Measurements from ENCODE around the gene NR3C2.

The NR3C2 gene

GRCh38 chr4:148170408-148171365, 271.5 kb downstream of the NR3C2 start:
- TF ChIP-seq, protein P1, sequence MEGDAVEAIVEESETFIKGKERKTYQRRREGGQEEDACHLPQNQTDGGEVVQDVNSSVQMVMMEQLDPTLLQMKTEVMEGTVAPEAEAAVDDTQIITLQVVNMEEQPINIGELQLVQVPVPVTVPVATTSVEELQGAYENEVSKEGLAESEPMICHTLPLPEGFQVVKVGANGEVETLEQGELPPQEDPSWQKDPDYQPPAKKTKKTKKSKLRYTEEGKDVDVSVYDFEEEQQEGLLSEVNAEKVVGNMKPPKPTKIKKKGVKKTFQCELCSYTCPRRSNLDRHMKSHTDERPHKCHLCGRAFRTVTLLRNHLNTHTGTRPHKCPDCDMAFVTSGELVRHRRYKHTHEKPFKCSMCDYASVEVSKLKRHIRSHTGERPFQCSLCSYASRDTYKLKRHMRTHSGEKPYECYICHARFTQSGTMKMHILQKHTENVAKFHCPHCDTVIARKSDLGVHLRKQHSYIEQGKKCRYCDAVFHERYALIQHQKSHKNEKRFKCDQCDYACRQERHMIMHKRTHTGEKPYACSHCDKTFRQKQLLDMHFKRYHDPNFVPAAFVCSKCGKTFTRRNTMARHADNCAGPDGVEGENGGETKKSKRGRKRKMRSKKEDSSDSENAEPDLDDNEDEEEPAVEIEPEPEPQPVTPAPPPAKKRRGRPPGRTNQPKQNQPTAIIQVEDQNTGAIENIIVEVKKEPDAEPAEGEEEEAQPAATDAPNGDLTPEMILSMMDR (IDR thresholded peaks at IDR 0.05; ENCODE audit: borderline replicate concordance, extremely low read depth, low read length, poor library complexity, severe bottlenecking), result no peak
- no peak for TF ChIP-seq EZH2 (IDR thresholded peaks at IDR 0.05; ENCODE audit: borderline replicate concordance, low read depth, low read length, severe bottlenecking)
- no peaks in the 10 kb centered on the region for H3K4me1 ChIP-seq (ENCODE audit: insufficient read depth, low read length)
- no peaks in the 10 kb centered on the region for H4K20me1 ChIP-seq (ENCODE audit: insufficient read depth, low read length)
- no peak overlapping the region for H3K9ac ChIP-seq (ENCODE audit: low read depth, low read length)
- H3K36me3 ChIP-seq (ENCODE audit: insufficient read depth, low read length), result no peaks in the 10 kb centered on the region
- H3K4me2 ChIP-seq (ENCODE audit: insufficient read depth, low read length), result no peak overlapping the region
- H3K79me2 ChIP-seq (ENCODE audit: insufficient read depth, low read length), result no peaks in the 10 kb centered on the region
- no peak overlapping the region for H3K4me3 ChIP-seq (ENCODE audit: low read depth in 1 of 2, low read length in 2 of 2)
- no peak overlapping the region for H3K27ac ChIP-seq (ENCODE audit: low read length)
- H3K9me3 ChIP-seq (ENCODE audit: insufficient read depth, low read length, severe bottlenecking), result no peaks in the 10 kb centered on the region
- H2AFZ ChIP-seq (ENCODE audit: low read depth, low read length), result no peak overlapping the region
- no peaks in the 10 kb centered on the region for H3K27me3 ChIP-seq (ENCODE audit: insufficient read depth, low read length, poor library complexity)
- ATAC-seq (ENCODE audit: insufficient read depth, low read depth), result no peak
- no peak for DNase-seq

DNA sequence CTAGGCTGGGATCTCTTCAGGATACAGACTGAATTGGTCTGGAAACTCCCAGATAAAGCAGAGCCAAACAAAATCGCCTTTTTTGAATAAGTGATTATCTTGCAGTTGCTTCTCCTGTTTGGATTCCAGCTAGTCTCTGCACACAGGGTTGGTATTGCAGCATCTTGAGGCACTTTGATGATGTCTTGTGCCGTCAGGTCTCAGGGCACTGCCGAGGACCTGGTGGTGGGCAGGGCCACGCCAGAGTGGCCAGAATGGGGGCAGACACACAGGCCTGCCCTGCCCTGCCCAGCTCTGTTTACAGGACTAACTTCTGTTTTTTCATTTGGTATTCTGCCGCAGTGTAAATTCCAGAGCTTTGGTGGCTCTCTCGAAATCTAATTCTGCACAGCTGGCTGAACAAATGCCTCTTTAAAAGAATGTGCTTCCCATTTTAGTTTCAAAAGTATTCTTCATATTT, 276.1 kb downstream of the NR3C2 start:
- no peak for TF ChIP-seq EZH2 (IDR thresholded peaks at IDR 0.05; ENCODE audit: borderline replicate concordance, low read depth, low read length, severe bottlenecking)
- TF ChIP-seq, protein P1 (IDR thresholded peaks at IDR 0.05; ENCODE audit: borderline replicate concordance, extremely low read depth, low read length, poor library complexity, severe bottlenecking), result no peak
- DNase-seq (no peak), ATAC-seq (ENCODE audit: insufficient read depth, low read depth) (no peak)
- Histone ChIP-seq H3K36me3 (ENCODE audit: insufficient read depth, low read length) (no peaks in the 10 kb centered on the region), H3K4me1 (ENCODE audit: insufficient read depth, low read length) (no peaks in the 10 kb centered on the region), H3K27ac (ENCODE audit: low read length) (no peak overlapping the region), H3K9me3 (ENCODE audit: insufficient read depth, low read length, severe bottlenecking) (no peaks in the 10 kb centered on the region), H3K79me2 (ENCODE audit: insufficient read depth, low read length) (no peaks in the 10 kb centered on the region), H3K4me2 (ENCODE audit: insufficient read depth, low read length) (no peak overlapping the region), H4K20me1 (ENCODE audit: insufficient read depth, low read length) (no peaks in the 10 kb centered on the region), H3K4me3 (ENCODE audit: low read depth in 1 of 2, low read length in 2 of 2) (no peak overlapping the region), H3K9ac (ENCODE audit: low read depth, low read length) (no peak overlapping the region), H3K27me3 (ENCODE audit: insufficient read depth, low read length, poor library complexity) (no peaks in the 10 kb centered on the region), H2AFZ (ENCODE audit: low read depth, low read length) (no peak overlapping the region)

DNA sequence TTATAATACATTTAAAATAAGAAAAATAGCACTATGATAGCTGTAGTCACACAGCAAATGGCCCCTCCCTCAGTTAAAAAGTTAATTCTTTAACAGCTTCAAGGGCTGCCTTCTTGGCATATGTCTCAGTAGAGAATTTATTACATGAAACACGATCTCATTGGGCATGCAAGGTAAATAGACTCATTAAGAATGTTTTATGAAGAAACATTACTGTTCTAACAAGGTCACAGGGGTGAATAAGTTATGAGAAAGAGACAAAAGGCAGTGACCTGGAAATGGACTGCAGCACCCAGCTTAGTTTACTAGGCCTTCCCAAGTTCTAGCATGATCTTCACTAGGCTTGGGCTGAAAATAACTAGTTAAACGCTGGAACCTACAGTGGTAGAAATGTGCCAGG, 277.7 kb downstream of the NR3C2 start:
- Histone ChIP-seq H4K20me1 (ENCODE audit: insufficient read depth, low read length) (no peaks in the 10 kb centered on the region), H3K79me2 (ENCODE audit: insufficient read depth, low read length) (no peaks in the 10 kb centered on the region), H3K4me3 (ENCODE audit: low read depth in 1 of 2, low read length in 2 of 2) (no peak overlapping the region), H3K27me3 (ENCODE audit: insufficient read depth, low read length, poor library complexity) (no peaks in the 10 kb centered on the region), H3K9ac (ENCODE audit: low read depth, low read length) (no peak overlapping the region), H3K27ac (ENCODE audit: low read length) (no peak overlapping the region), H3K9me3 (ENCODE audit: insufficient read depth, low read length, severe bottlenecking) (no peaks in the 10 kb centered on the region), H2AFZ (ENCODE audit: low read depth, low read length) (no peak overlapping the region), H3K4me1 (ENCODE audit: insufficient read depth, low read length) (no peaks in the 10 kb centered on the region), H3K4me2 (ENCODE audit: insufficient read depth, low read length) (no peak overlapping the region), H3K36me3 (ENCODE audit: insufficient read depth, low read length) (no peaks in the 10 kb centered on the region)
- ATAC-seq (ENCODE audit: insufficient read depth, low read depth) (no peak), DNase-seq (no peak)
- TF ChIP-seq EZH2 (IDR thresholded peaks at IDR 0.05; ENCODE audit: borderline replicate concordance, low read depth, low read length, severe bottlenecking), result no peak
- TF ChIP-seq, protein P1 (IDR thresholded peaks at IDR 0.05; ENCODE audit: borderline replicate concordance, extremely low read depth, low read length, poor library complexity, severe bottlenecking), result no peak
